Suprapubic skin (tissue), 4 donors: Measurements from ENCODE around the gene SCN5A. TPM values are rescaled to one million over a fixed set of nuclear protein-coding genes. Genes with fewer than 3 reads are reported as not detected.
A peak's percentile ranks its signal among the peaks of the same experiment; 100 is the strongest.

ENCODE experiments used
- DNase-seq, 2 donors: peaks; one replicate each; pipeline ENCODE4 v3.0.0-alpha.2; 2019; ENCODE audit warnings: low spot score in 2 of 2
- H3K27ac ChIP-seq: fragments of 200-600 bp; sonication (generic); one replicate; pipeline ENCODE4 v1.5.1; 2019
- H3K27me3 ChIP-seq: fragments of 200-600 bp; sonication (generic); one replicate; pipeline ENCODE4 v1.5.1; 2019
- H3K36me3 ChIP-seq: fragments of 200-600 bp; sonication (generic); one replicate; pipeline ENCODE4 v1.5.1; 2019
- H3K4me1 ChIP-seq: fragments of 200-600 bp; sonication (generic); one replicate; pipeline ENCODE4 v1.5.1; 2019
- H3K4me3 ChIP-seq: fragments of 200-600 bp; sonication (generic); one replicate; pipeline ENCODE4 v1.5.1; 2019; ENCODE audit warnings: mild to moderate bottlenecking
- H3K9me3 ChIP-seq: fragments of 200-600 bp; sonication (generic); one replicate; pipeline ENCODE4 v1.5.1; 2019
- CTCF ChIP-seq, 2 donors: fragments of 200-600 bp in 1 of 2; fragments of 450-650 bp in 1 of 2; sonication (generic) in 1 of 2; IDR thresholded peaks; one replicate each; pipeline ENCODE4 v1.5.1; 2016 to 2019; ENCODE audit warnings: antibody characterized with exemption in 2 of 2, mild to moderate bottlenecking in 1 of 2, moderate library complexity in 1 of 2
- EP300 ChIP-seq: sonication (generic); formaldehyde crosslinking; IDR thresholded peaks from one replicate; pipeline ENCODE4 v1.6.1; 2017; ENCODE audit warnings: antibody characterized with exemption
- POLR2A ChIP-seq, 2 donors: fragments of 450-650 bp; IDR thresholded peaks; one replicate each; pipeline ENCODE4 v1.6.1; 2017; ENCODE audit warnings: antibody characterized with exemption in 2 of 2, mild to moderate bottlenecking in 2 of 2, moderate library complexity in 2 of 2
- POLR2AphosphoS5 ChIP-seq, 3 donors: sonication (generic); formaldehyde crosslinking; IDR thresholded peaks; one replicate each; pipeline ENCODE4 v1.6.1; 2017; ENCODE audit warnings: antibody characterized with exemption in 3 of 3
- WGBS: methylation state at CpG from one replicate; pipeline ENCODE4 v1.1.5; 2018; 5-methylcytosine and 5-hydroxymethylcytosine counted together
- total RNA-seq, 4 donors: library from RNA; depleted of rRNA; stranded (reverse); fragments of >200 nt; gene quantifications; one replicate each; pipeline ENCODE4 v1.1.0, GENCODE V29; 2016

The SCN5A gene
- total RNA-seq, 4 donors from 2014 or later = 0.15 to 1.1 (median 1.0) TPM; not detected in 1

- Histone ChIP-seq H3K9me3 (no peaks in the 10 kb centered on the region), H3K4me1 (no peaks in the 10 kb centered on the region), H3K27ac (no peak overlapping the region), H3K4me3 (no peak overlapping the region), H3K36me3 (no peaks in the 10 kb centered on the region), H3K27me3 (no peaks in the 10 kb centered on the region)
- no peak for DNase-seq
- WGBS = 79% methylated on average over 2 of the region's 2 CpGs
- TF ChIP-seq POLR2AphosphoS5 (IDR thresholded peaks at IDR 0.05) = no peak
- no peak for TF ChIP-seq CTCF (IDR thresholded peaks at IDR 0.05)
- TF ChIP-seq POLR2A (IDR thresholded peaks at IDR 0.05) = no peak
- no peak for TF ChIP-seq EP300
These were observed 49.6 kb downstream of the SCN5A start for GRCh38 chr3:38599886-38600285.

GRCh38 chr3:38598791-38599190 is 50.7 kb downstream of the SCN5A start:
- Histone ChIP-seq H3K27ac (no peak overlapping the region), H3K36me3 (no peaks in the 10 kb centered on the region), H3K4me3 (no peak overlapping the region), H3K4me1 (no peaks in the 10 kb centered on the region), H3K9me3 (no peaks in the 10 kb centered on the region), H3K27me3 (no peaks in the 10 kb centered on the region)
- 87% methylated on average over 8 of the region's 13 CpGs for WGBS
- DNase-seq = no peak
- TF ChIP-seq CTCF (IDR thresholded peaks at IDR 0.05) = no peak
- no peak for TF ChIP-seq POLR2AphosphoS5 (IDR thresholded peaks at IDR 0.05)
- TF ChIP-seq POLR2A (IDR thresholded peaks at IDR 0.05) = no peak
- no peak for TF ChIP-seq EP300

- Histone ChIP-seq H3K27me3 (no peaks in the 10 kb centered on the region), H3K36me3 (no peaks in the 10 kb centered on the region), H3K4me3 (no peak overlapping the region), H3K9me3 (no peaks in the 10 kb centered on the region), H3K4me1 (no peaks in the 10 kb centered on the region), H3K27ac (no peak overlapping the region)
- WGBS = 94% methylated on average over 12 of the region's 12 CpGs
- DNase-seq = no peak
- TF ChIP-seq EP300 (no peak), POLR2AphosphoS5 (IDR thresholded peaks at IDR 0.05) (no peak), CTCF (IDR thresholded peaks at IDR 0.05) (no peak), POLR2A (IDR thresholded peaks at IDR 0.05) (no peak)
These were observed 51.9 kb downstream of the SCN5A start for GRCh38 chr3:38597502-38598060.

GRCh38 chr3:38595393-38595792 is 54.1 kb downstream of the SCN5A start:
- Histone ChIP-seq H3K4me3 (no peak overlapping the region), H3K9me3 (no peaks in the 10 kb centered on the region), H3K27ac (no peak overlapping the region), H3K36me3 (no peaks in the 10 kb centered on the region), H3K4me1 (no peaks in the 10 kb centered on the region), H3K27me3 (no peaks in the 10 kb centered on the region)
- 75% methylated on average over 6 of the region's 6 CpGs for WGBS
- TF ChIP-seq CTCF (IDR thresholded peaks at IDR 0.05) (no peak), POLR2A (IDR thresholded peaks at IDR 0.05) (no peak), EP300 (no peak), POLR2AphosphoS5 (IDR thresholded peaks at IDR 0.05) (no peak)
- no peak for DNase-seq

- no peak overlapping the region for H3K4me3 ChIP-seq
- H3K27me3 ChIP-seq = peaks cover 3% of the 10 kb centered on the region
- H3K27ac ChIP-seq = no peak overlapping the region
- H3K36me3 ChIP-seq = no peaks in the 10 kb centered on the region
- H3K4me1 ChIP-seq = no peaks in the 10 kb centered on the region
- DNase-seq = peak in 1 of 2 donors; percentile 11
- H3K9me3 ChIP-seq = no peaks in the 10 kb centered on the region
- no peak for TF ChIP-seq POLR2A (IDR thresholded peaks at IDR 0.05)
- no peak for TF ChIP-seq POLR2AphosphoS5 (IDR thresholded peaks at IDR 0.05)
- 94% methylated on average over 2 of the region's 2 CpGs for WGBS
These were observed 59.0 kb downstream of the SCN5A start for GRCh38 chr3:38590521-38590920.
